SK-N-MC (cell line): ENCODE measurements around the gene SPACA7.

ENCODE experiments used
- EZH2 ChIP-seq: fragments of 200-600 bp; sonication (generic); IDR thresholded peaks from one replicate; pipeline ENCODE4 v1.6.1; 2017; ENCODE audit warnings: antibody characterized with exemption
- POLR2AphosphoS5 ChIP-seq: IDR thresholded peaks from 2 replicates; pipeline ENCODE4 v1.6.1; 2012; ENCODE audit warnings: mild to moderate bottlenecking, low read depth, low read length, borderline replicate concordance

- TF ChIP-seq EZH2 (no peak), POLR2AphosphoS5 (no peak)
Measured at GRCh38 chr13:112464720-112465119, 88.6 kb downstream of the SPACA7 start.
